ENCODE measurements around the gene ARSK. TPM values are rescaled to one million over a fixed set of nuclear protein-coding genes. Genes with fewer than 3 reads are reported as not detected.
A peak's percentile ranks its signal among the peaks of the same experiment; 100 is the strongest.

The ARSK gene
- 18.9 TPM for polyA plus RNA-seq (2013, experiment 1 of 4)
- 14.1 TPM for polyA plus RNA-seq (2013, experiment 2 of 4)
- 13.5 TPM for polyA plus RNA-seq (2013, experiment 3 of 4)
- 15.6 TPM for polyA plus RNA-seq (2013, experiment 4 of 4)

- Histone ChIP-seq H3K27me3 (ENCODE audit: control insufficient read depth, insufficient read depth, low read length, poor library complexity, severe bottlenecking) (no peaks in the 10 kb centered on the region), H3K36me3 (ENCODE audit: control insufficient read depth, insufficient read depth, low read length) (no peaks in the 10 kb centered on the region), H3K9me3 (ENCODE audit: control insufficient read depth, low read length) (no peaks in the 10 kb centered on the region), H3K4me3 (ENCODE audit: insufficient read depth, low read depth, low read length) (peak within 1 kb of the TSS; percentile 58), H3K27ac (ENCODE audit: insufficient read depth, low read depth, low read length, poor library complexity, severe bottlenecking) (peak within 1 kb of the TSS; percentile 80), H3K4me1 (ENCODE audit: control insufficient read depth, insufficient read depth, low read length) (peaks cover 9% of the 10 kb centered on the region)
- WGBS, 2 experiments: 0% methylated on average over 63 of the region's 63 CpGs
Observed at GRCh38 chr5:95554647-95555548, at the start of gene ARSK, which contains the start of gene SKIC3. TSS of gene ARSK (plus strand) at chr5:95555101. CDS start at chr5:95555279, 178 bp downstream. TSS of gene SKIC3 (minus strand) at chr5:95554977. CDS start at chr5:95547150, 7,827 bp downstream.

- no peak overlapping the region for H3K27ac ChIP-seq (ENCODE audit: insufficient read depth, low read depth, low read length, poor library complexity, severe bottlenecking)
- H3K4me3 ChIP-seq (ENCODE audit: insufficient read depth, low read depth, low read length): no peak overlapping the region
- no peaks in the 10 kb centered on the region for H3K27me3 ChIP-seq (ENCODE audit: control insufficient read depth, insufficient read depth, low read length, poor library complexity, severe bottlenecking)
- H3K4me1 ChIP-seq (ENCODE audit: control insufficient read depth, insufficient read depth, low read length): no peaks in the 10 kb centered on the region
- H3K9me3 ChIP-seq (ENCODE audit: control insufficient read depth, low read length): no peaks in the 10 kb centered on the region
- no CpG with 5 or more reads among the region's 1 CpG for WGBS, 2 experiments
- H3K36me3 ChIP-seq (ENCODE audit: control insufficient read depth, insufficient read depth, low read length): peaks cover 5% of the 10 kb centered on the region
Observed at GRCh38 chr5:95508550-95508949, 46.4 kb upstream of the ARSK start.

GRCh38 chr5:95511606-95512005 lies 43.3 kb upstream of the ARSK start:
- Histone ChIP-seq H3K4me3 (ENCODE audit: insufficient read depth, low read depth, low read length) (no peak overlapping the region), H3K36me3 (ENCODE audit: control insufficient read depth, insufficient read depth, low read length) (peaks cover 18% of the 10 kb centered on the region), H3K27ac (ENCODE audit: insufficient read depth, low read depth, low read length, poor library complexity, severe bottlenecking) (no peak overlapping the region), H3K4me1 (ENCODE audit: control insufficient read depth, insufficient read depth, low read length) (no peaks in the 10 kb centered on the region), H3K27me3 (ENCODE audit: control insufficient read depth, insufficient read depth, low read length, poor library complexity, severe bottlenecking) (no peaks in the 10 kb centered on the region), H3K9me3 (ENCODE audit: control insufficient read depth, low read length) (no peaks in the 10 kb centered on the region)
- 100% methylated on average over 1 of the region's 1 CpG for WGBS, 2 experiments

GRCh38 chr5:95518417-95518816 lies 36.5 kb upstream of the ARSK start:
- Histone ChIP-seq H3K4me1 (ENCODE audit: control insufficient read depth, insufficient read depth, low read length) (no peaks in the 10 kb centered on the region), H3K9me3 (ENCODE audit: control insufficient read depth, low read length) (no peaks in the 10 kb centered on the region), H3K36me3 (ENCODE audit: control insufficient read depth, insufficient read depth, low read length) (peaks cover 17% of the 10 kb centered on the region), H3K27me3 (ENCODE audit: control insufficient read depth, insufficient read depth, low read length, poor library complexity, severe bottlenecking) (no peaks in the 10 kb centered on the region), H3K27ac (ENCODE audit: insufficient read depth, low read depth, low read length, poor library complexity, severe bottlenecking) (no peak overlapping the region), H3K4me3 (ENCODE audit: insufficient read depth, low read depth, low read length) (no peak overlapping the region)
- WGBS, 2 experiments: 81 to 96% methylated on average over 2 of the region's 2 CpGs

- H3K27me3 ChIP-seq (ENCODE audit: control insufficient read depth, insufficient read depth, low read length, poor library complexity, severe bottlenecking): no peaks in the 10 kb centered on the region
- peaks cover 13% of the 10 kb centered on the region for H3K36me3 ChIP-seq (ENCODE audit: control insufficient read depth, insufficient read depth, low read length)
- no peaks in the 10 kb centered on the region for H3K4me1 ChIP-seq (ENCODE audit: control insufficient read depth, insufficient read depth, low read length)
- WGBS, 2 experiments: 88 to 94% methylated on average over 1 of the region's 1 CpG
- no peak overlapping the region for H3K4me3 ChIP-seq (ENCODE audit: insufficient read depth, low read depth, low read length)
- H3K9me3 ChIP-seq (ENCODE audit: control insufficient read depth, low read length): no peaks in the 10 kb centered on the region
- no peak overlapping the region for H3K27ac ChIP-seq (ENCODE audit: insufficient read depth, low read depth, low read length, poor library complexity, severe bottlenecking)
Observed at GRCh38 chr5:95519151-95519550, 35.8 kb upstream of the ARSK start.

- Histone ChIP-seq H3K9me3 (ENCODE audit: control insufficient read depth, low read length) (no peaks in the 10 kb centered on the region), H3K36me3 (ENCODE audit: control insufficient read depth, insufficient read depth, low read length) (peaks cover 8% of the 10 kb centered on the region), H3K4me3 (ENCODE audit: insufficient read depth, low read depth, low read length) (no peak overlapping the region), H3K4me1 (ENCODE audit: control insufficient read depth, insufficient read depth, low read length) (no peaks in the 10 kb centered on the region), H3K27ac (ENCODE audit: insufficient read depth, low read depth, low read length, poor library complexity, severe bottlenecking) (no peak overlapping the region), H3K27me3 (ENCODE audit: control insufficient read depth, insufficient read depth, low read length, poor library complexity, severe bottlenecking) (no peaks in the 10 kb centered on the region)
- WGBS, 2 experiments: 100% methylated on average over 1 of the region's 1 CpG; no CpG with 5 or more reads in 1 of the 2 experiments
Observed at GRCh38 chr5:95519681-95520080, 35.2 kb upstream of the ARSK start.

- Histone ChIP-seq H3K27ac (ENCODE audit: insufficient read depth, low read depth, low read length, poor library complexity, severe bottlenecking) (no peak overlapping the region), H3K4me1 (ENCODE audit: control insufficient read depth, insufficient read depth, low read length) (no peaks in the 10 kb centered on the region), H3K27me3 (ENCODE audit: control insufficient read depth, insufficient read depth, low read length, poor library complexity, severe bottlenecking) (no peaks in the 10 kb centered on the region), H3K9me3 (ENCODE audit: control insufficient read depth, low read length) (no peaks in the 10 kb centered on the region), H3K36me3 (ENCODE audit: control insufficient read depth, insufficient read depth, low read length) (peaks cover 4% of the 10 kb centered on the region), H3K4me3 (ENCODE audit: insufficient read depth, low read depth, low read length) (no peak overlapping the region)
- 90 to 93% methylated on average over 1 of the region's 1 CpG for WGBS, 2 experiments
Observed at GRCh38 chr5:95520206-95520605, 34.7 kb upstream of the ARSK start.

- 100% methylated on average over 1 of the region's 2 CpGs; no CpG with 5 or more reads in 1 of the 2 experiments for WGBS, 2 experiments
- Histone ChIP-seq H3K27ac (ENCODE audit: insufficient read depth, low read depth, low read length, poor library complexity, severe bottlenecking) (no peak overlapping the region), H3K36me3 (ENCODE audit: control insufficient read depth, insufficient read depth, low read length) (peaks cover 10% of the 10 kb centered on the region), H3K27me3 (ENCODE audit: control insufficient read depth, insufficient read depth, low read length, poor library complexity, severe bottlenecking) (no peaks in the 10 kb centered on the region), H3K4me3 (ENCODE audit: insufficient read depth, low read depth, low read length) (no peak overlapping the region), H3K9me3 (ENCODE audit: control insufficient read depth, low read length) (no peaks in the 10 kb centered on the region), H3K4me1 (ENCODE audit: control insufficient read depth, insufficient read depth, low read length) (no peaks in the 10 kb centered on the region)
Observed at GRCh38 chr5:95524423-95524822, 30.5 kb upstream of the ARSK start.

- Histone ChIP-seq H3K4me1 (ENCODE audit: control insufficient read depth, insufficient read depth, low read length) (no peaks in the 10 kb centered on the region), H3K36me3 (ENCODE audit: control insufficient read depth, insufficient read depth, low read length) (peaks cover 9% of the 10 kb centered on the region)
- WGBS, 2 experiments: 92 to 93% methylated on average over 1 to 2 of the region's 2 CpGs
Observed at GRCh38 chr5:95526871-95527270, 28.0 kb upstream of the ARSK start.

GRCh38 chr5:95528565-95528964 lies 26.3 kb upstream of the ARSK start:
- H3K36me3 ChIP-seq (ENCODE audit: control insufficient read depth, insufficient read depth, low read length): peaks cover 7% of the 10 kb centered on the region
- H3K4me1 ChIP-seq (ENCODE audit: control insufficient read depth, insufficient read depth, low read length): no peaks in the 10 kb centered on the region
- no peaks in the 10 kb centered on the region for H3K27me3 ChIP-seq (ENCODE audit: control insufficient read depth, insufficient read depth, low read length, poor library complexity, severe bottlenecking)
- no peak overlapping the region for H3K27ac ChIP-seq (ENCODE audit: insufficient read depth, low read depth, low read length, poor library complexity, severe bottlenecking)
- H3K9me3 ChIP-seq (ENCODE audit: control insufficient read depth, low read length): no peaks in the 10 kb centered on the region
- H3K4me3 ChIP-seq (ENCODE audit: insufficient read depth, low read depth, low read length): no peak overlapping the region

More at GRCh38 chr5:95526871-95527270, 28.0 kb upstream of the ARSK start:
- Histone ChIP-seq H3K27ac (ENCODE audit: insufficient read depth, low read depth, low read length, poor library complexity, severe bottlenecking) (no peak overlapping the region), H3K27me3 (ENCODE audit: control insufficient read depth, insufficient read depth, low read length, poor library complexity, severe bottlenecking) (no peaks in the 10 kb centered on the region), H3K4me3 (ENCODE audit: insufficient read depth, low read depth, low read length) (no peak overlapping the region), H3K9me3 (ENCODE audit: control insufficient read depth, low read length) (no peaks in the 10 kb centered on the region)

Measured in ectodermal cell (in vitro differentiated cells).